NCI-H510A (cell line): ENCODE data around the gene LRRC3.
"Not testable (repeated sequence)": the region's sequence is repeated elsewhere in the genome, so short reads cannot be mapped to it uniquely, and the experiment has no call there.

Experiments used
- DNase-seq: peaks from one replicate; lab custom pipeline; 2025; lab: John Stamatoyannopoulos, UW

Gene LRRC3

DNA sequence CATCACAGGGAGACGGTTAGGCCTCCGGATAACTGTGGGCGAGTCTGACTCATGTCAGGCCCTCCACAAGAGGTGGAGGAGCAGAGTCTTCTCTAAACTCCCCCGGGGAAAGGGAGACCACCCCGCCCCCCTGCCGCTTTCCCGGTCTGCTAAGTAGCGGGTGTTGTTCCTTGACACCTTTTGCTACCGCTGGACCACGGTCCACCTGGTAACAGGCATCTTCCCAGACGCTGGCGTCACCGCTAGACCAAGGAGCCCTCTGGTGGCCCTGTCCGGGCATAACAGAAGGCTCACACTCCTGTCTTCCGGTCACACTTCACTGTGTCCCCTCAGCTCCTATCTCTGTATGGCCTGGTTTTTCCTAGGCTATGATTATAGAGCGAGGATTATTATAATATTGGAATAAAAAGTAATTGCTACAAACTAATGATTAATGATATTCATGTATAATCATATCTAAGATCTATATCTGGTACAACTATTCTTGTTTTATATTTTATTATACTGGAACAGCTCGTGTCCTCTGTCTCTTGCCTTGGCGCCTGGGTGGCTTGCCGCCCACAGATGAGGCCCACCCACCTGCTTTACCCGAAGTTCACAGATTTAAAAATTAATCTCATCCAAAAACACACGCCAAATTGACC lies 24.4 kb downstream of the LRRC3 start:
- not testable (repeated sequence) for DNase-seq

DNA sequence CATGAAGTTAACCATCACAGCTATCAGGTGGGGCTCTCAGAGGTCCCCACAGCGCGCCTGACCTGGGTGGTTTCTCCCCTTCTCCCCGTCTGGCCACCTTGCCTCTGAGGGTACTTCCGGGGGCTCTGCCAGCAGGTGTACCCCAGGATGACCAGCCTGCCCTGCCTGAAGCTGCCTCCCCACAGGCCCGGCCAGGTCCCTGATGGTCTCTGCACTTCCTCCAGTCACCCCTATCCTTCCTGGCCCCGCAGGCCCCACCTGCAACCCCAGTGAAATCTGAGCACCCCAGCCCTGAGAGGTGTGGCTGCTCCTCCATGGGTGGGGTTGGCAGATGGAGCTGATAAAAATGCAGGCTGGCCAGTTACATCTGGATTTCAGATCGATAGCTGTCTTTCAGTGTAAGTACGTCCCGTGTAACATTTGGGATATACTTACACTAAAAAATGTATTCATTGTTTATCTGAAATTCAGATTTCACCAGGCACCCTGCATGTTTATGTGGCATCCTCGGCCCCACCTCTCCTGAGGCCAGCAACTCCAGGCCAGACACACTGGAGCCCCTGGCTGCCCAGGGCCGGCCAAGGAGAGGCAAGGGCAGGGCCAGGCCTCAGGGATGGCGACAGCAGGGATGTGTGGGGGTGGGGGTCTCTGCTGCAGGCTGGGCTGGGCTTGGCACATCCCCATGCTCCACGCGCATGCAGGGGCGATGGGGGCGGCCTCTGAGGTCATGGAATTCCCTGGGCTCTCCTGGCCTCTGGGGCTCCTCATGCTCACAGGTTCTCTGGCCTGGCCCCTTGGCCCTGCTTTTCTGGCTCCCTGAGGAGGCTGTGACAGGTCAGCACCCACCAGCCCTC lies 25.1 kb downstream of the LRRC3 start:
- DNase-seq, result no peak

DNA sequence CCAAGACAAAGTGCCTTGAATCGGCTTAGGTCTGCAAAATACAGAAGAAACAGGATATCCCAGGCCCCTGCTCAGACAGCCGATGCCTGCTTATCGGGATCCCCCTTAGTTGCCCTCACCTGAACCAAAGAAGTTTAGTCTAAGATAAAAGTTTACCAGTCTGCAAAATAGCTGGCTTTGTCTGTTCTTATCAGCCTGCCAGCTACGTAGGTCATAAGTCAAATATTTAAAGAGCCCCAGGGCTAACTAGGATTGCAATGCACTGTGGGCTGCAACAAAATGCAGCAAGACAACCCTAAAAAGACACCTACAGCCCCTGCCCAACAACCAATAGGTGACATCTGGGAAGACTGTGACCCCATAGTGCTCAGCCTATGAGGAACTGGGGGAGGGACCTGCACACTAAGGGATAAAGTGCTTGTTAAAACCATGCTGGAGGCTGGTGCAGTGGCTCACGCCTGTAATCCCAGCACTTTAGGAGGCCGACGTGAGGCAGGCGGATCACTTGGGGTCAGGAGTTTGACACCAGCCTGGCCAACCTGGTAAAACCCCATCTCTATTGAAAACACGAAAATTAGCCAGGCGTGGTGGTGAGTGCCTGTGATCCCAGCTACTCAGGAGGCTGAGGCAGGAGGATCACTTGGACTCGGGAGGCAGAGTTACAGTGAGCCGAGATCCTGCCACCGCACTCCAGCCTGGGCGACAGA lies 27.4 kb downstream of the LRRC3 start:
- DNase-seq, result no peak

DNA sequence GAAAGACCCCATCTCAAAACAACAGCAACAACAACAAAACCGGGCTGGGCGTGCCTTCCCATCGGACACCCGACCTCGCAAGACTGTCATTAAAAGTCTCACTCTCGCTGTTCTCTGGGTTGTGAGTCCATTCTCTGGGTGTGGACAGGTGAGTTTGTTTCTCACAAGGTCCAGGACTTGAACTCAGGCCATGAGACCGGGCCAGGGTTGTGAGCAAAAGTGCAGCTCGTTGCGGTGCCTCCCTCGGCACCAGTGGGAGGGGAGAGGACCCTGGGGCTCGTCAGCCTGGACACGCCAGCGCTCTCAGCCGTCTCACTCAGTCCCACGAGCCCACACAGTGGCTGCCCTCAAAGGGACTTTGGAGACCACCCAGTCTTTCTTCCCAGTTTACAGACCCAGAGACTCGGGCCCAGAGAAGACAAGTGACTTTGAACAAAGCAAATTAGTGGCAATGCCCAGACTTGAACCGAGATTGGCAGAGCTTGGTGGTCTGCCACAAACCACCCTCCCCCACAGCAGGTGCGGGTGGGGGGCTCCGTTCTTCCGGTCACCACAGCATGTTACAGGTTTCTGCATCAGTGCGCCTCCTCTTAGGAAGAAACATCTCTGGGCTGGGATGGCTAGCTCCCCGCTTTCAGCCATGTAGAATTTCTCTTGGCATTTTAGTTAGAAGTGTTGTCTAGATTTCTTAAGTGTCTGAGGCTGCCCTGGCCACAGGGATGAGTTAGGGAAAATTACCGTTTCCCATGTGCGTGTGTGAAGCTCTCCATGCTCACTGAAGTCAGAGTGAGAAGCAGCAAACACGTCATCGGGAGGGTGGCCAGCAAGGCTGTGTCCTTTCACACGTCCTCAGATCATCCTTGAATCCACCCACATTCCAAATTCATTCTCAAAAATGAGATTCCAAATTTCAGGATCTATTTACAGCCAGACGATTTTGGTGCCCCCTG lies 28.3 kb downstream of the LRRC3 start:
- DNase-seq, result no peak

DNA sequence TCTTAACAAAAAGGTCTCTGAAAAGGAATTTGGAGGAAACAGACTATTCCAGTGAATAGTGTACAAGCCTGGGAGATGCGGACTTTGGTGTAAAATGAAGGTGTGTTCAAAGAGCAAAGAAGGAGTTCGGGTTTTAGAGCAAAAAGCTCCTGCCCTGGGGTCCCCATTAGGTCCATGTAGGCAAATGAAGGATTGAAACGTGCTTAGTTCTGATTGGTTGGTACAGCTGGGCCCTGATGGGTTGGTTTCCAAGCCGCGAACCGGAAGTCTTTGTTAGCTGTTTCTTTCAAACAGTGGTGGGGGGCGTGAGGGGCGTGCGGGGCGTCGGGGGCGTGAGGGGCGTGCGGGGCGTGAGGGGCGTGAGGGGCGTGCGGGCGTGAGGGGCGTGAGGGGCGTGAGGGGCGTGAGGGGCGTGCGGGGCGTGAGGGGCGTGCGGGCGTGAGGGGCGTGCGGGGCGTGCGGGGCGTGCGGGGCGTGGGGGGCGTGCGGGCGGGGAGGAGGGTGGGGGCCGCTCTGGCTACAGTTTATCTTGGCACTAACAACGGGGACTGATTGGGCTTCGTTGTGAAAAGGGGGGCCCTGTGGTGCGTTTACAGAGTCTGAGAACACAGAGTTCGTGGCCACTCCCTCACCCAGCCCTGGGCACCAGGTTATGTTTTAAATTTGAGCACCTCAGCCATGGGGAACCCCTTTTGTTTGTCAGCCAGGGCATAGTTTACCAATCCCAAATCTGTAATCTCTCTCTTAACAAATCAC lies 29.4 kb downstream of the LRRC3 start:
- no peak for DNase-seq

DNA sequence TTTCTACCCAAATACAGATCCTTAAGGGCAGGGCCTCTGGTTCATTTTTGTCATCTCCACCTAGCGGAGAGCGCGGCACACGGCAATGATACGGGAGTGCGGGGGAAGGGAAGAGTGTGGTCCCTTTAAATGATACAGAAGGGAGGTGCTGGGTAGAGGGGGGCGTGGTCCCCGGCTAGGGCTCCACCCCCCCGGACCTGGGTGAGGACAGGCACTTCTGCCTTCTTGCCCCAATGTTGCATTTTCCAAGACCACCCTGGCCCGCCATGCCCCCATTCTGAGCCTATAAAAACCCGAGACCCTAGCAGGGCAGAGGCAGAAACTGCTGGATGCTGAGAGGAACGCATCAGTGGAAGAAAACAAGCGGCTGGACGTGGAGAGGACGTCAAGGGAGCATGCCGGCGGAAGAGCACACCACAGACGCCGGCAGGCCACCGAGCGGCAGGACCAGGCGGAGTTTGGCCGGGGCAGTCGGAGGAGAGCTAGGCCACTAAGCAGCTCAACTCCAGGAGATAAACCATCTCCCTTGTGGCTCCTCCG lies 30.0 kb downstream of the LRRC3 start:
- DNase-seq, result no peak

DNA sequence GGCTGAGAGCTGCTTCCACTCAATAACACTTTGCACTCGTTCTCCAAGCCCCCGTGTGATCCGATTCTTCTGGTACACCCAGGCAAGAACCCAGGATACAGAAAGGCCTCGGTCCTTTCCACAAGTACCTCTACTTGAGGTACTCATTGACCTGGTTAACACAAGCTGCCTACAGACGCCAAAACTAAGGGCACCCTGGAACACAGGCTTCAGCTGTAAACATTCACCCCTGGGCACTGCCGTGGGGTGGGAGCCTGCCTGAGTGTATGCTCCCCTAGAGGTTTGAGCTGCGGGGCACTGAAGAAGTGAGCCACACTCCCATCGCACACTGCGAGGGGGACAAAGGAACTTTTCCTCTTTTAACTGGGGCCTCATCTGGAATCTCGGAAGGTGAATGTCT lies 30.5 kb downstream of the LRRC3 start:
- no peak for DNase-seq

DNA sequence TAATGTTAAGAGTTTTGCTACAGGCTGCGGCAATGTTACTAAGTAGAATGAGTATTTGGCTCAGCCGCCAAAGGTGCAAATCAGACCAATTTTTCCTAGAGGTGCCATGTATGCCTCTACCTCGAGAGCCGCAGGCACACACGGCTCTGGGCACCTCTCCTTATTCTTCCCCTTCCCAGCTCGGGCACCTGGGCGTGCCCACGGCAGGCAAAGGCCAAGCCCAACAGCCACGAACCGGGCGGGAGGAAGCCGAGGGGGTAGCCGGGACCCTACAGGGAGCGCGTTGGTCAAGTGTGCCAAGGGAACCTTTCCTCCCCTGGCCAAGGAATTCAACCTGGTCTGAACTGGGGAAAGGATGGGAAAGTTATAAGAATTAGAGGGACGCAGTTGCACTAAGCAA lies 31.0 kb downstream of the LRRC3 start:
- DNase-seq, result no peak

DNA sequence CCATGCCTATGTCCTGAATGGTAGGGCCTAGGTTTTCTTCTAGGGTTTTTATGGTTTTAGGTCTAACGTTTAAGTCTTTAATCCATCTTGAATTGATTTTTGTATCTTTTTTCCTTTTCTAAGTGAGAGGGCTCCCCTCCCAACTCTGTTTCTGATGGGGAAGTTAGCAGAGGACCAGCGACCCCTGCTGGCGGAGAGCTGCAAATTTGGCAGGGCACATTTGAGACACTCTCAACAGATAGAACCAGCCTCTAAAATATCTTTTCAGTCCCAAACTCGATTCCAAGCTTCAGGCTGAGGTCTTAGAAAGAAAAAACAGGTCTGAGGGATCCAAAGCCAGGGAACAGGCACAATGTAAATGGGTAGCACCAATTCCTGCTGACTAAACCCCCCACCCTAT lies 32.5 kb downstream of the LRRC3 start:
- DNase-seq, result no peak

DNA sequence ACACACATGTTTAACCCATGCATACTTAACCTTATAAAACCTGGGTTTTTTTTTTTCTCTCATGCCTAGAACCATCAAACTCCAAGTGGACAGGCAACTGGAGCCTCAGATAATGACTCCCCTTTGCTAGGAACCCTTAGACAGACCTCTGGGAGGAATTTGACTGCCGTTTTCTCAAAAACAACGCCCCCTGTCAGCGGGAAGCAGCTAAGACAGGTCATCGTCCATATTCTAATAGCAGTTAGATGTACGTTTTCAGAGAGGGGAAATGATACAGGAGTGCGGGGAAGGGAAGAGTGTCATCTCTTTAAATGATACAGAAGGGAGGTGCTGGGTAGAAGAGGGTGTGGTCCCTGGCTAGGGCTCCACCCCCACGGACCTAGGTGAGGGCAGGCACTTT lies 34.7 kb downstream of the LRRC3 start:
- DNase-seq, result no peak

DNA sequence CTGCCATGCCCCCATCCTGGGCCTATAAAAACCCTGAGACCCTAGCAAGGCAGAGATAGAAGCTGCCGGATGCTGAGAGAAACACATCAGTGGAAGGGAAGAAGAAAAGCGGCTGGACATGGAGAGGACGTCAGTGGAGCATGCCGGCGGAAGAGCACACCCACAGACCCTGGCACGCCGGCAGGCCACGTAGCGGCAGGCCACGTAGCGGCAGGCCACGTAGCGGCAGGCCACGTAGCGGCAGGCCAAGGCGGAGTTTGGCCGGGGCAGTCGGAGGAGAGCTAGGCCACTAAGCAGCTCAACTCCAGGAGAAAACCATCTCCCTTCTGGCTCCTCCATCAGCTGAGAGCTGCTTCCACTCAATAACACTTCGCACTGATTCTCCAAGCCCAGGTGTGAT lies 35.1 kb downstream of the LRRC3 start:
- DNase-seq, result no peak

DNA sequence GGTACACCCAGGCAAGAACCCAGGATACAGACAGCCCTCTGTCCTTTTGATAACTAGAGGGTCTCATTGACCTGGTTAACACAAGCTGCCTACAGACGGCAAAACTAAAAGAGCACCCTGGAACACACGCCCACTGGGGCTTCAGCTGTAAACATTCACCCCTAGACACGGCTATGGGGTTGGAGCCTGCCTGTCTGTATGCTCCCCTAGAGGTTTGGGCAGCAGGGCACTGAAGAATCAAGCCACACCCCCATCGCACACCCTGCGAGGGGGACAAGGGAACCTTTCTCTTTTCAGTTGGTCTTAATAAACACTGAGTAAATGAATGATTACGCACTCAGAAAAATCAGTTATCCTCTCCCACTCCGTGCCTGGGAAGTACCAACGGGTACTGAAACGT lies 35.5 kb downstream of the LRRC3 start:
- DNase-seq, result no peak

DNA sequence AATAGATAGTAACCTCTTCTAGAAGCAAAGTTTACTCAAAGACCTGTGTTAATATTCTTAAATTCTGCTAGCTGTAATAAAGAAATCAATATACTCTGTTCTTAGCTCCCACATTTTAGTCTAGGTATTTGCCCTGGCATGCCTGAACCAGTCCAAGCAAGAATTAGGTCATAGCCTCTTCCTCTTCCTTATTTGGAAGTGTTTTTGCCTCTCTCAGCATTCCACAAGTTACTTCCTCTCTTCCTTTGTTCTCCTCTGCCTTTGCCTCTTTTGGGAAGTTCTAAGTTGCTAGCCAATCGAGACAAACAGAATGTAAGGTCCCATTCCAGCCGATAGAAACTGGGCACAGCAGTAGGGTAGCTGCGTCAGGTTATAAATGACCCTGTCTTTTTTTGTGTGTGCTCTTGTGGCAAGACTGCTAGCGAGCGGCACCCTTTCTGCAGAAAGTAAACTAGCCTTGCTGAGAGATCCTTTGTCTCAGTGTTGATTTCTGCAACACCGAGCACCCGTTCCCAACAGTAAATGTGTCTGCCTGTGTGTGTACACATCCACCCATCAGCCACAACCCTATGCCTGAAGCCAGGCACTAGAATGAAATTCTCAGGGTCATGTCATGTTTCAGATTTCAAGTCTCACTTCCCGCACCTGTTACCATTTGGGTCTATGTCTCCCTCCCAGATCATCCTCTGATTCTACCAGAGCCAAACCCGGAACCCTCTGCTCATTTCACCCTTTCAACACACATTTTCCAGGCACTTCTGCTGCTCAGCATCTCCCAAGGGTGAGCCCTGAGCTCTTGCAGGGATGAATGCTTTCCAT lies 37.5 kb downstream of the LRRC3 start:
- no peak for DNase-seq

DNA sequence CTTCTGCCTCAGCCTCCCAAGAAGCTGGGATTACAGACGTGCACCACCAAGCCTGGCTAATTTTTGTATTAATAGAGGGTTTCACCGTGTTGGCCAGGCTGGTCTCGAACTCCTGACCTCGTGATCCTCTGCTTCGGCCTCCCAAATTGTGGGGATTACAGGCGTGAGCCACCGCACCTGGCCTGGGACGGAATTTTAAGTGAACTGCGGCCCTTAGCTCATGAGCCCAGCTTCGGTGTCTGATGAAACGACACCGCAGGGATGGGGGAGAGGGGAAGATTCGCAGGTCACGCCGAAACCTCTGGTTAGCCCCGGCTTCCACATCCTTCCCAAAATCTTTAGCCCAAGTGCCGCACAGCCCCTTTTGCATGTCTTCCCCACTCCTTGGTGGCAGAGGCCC lies 39.1 kb downstream of the LRRC3 start:
- DNase-seq, result no peak

DNA sequence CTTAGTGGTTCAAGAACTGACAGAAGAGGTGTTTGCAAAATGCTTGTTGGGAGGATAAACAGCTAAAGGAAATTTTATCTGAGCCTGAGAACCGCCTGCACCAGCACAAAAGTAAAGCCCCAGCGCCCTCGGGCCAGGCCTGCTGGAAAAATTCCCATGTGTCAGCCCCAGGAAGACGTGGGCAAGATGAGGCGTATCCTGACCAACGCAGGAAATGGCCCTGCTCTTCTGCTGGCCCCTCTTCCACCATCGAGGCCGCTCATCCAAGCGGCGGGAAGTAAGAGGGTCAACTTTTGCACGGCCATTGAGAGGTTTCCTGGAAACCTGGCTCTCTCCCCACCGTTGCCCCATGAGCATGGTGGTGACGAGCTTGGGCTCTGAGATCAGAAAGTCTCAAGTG lies 39.6 kb downstream of the LRRC3 start:
- no peak for DNase-seq

DNA sequence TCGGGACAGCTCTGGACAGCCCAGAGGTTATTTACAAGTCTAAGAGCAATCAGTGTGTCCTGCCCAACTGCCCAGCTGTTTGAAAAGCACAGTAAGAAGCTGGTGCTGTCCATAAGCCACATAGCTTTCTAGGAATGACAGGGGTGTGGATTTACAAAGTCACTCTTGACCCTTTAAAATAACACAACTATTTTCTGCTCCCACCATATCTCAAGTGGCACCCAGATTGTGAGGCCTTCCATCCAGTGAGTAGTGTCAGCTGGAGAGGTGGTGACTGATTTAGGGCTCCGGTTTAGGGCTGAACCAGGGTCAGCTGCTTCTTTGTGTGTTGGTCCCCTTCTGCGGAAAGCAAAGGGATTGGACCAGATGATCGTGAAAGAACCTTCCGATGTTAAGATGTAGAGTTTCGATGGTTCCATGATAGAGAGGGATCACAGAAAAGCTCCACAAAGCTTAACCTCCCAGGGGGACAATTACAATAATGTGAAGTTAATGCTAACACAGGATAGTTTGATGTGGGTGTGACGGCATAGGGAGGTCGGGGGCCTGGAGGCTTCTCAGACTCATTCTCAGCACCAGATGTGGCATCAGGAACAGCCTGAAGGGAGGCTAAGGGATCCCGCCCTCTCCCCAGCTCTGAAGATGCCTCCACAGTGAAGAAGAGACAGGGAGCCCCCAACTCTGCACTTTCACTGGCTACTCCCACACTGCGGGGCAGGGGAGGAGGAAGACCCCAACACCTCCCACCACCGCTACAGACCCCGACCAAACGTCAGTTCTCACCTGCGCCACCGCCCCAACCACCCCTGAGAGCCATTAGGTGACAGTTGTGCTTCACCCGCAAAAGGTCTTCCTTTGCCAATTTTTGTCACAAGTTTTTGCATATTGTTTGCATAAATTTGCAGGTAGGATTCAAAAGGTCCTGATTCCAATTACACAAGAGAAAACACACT lies 40.6 kb downstream of the LRRC3 start:
- DNase-seq, result no peak

DNA sequence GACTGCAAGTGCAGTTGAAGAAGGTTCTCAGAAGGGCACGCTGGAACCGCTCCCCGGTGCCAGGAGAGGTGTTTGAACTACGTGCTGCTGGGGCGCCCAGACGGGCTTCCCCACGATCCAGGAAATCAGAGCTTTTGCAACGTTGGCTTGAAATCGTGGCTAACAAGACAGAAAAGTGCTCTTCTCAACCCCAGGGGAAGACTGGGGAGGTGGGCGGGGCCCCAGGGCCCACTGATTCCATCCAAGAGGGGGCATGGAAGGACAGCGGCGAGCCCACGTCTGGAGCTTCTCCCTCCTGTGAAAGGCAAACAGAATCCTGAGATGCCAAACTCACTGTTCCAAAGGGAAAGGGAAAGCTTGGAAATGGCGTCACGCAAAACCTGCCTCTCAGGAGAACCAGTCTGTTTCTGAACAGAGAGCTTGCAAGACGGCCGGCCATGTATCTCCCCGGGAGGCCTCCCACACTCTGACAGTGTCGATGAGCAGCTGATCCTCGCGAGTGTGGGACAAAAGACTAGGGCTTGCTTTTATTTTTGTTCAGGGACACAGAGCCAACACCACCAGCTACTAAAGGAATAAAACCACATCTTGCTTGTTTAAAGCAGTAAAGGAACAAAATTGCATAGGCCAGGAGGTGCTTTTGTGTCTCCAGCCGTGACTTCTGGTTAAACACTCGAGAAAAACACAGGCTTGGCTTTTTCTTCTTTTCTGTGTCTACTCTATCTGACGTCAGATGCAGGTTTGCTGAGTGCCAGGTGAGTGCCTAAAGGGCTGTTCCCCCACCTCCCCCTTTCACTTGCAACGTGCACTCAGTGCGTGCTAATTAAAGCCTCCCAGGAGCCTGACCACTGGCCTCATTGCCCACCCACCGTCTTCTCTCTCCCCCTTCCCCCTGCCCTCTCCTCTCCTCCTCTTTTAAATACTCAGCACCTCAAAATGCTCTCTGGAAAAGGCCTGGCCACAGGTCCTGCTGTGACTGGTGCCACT lies 41.5 kb downstream of the LRRC3 start:
- no peak for DNase-seq

DNA sequence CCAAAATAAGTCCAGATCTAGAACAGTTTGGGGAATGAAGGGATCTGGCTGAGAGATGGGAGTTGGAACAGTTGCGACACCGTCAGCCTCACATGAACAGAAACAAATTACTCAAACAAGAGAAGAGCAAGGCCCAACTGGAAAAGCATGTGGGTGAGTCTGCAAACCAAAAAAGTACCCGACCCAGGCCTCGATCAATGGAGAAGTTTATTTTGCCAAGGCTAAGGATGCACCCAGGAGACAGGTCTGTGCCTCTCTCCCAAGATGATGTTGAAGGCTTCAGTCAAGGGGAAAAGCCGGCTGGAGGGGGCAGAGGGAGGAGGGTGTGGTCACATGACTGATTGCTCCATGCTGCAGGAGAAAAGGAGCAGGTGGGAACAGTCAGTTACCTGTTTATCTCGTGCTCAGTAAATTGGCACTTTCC lies 42.4 kb downstream of the LRRC3 start:
- no peak for DNase-seq
